IPS-18c (cell line): Measurements from ENCODE around the gene SPIRE2.
"Not testable (repeated sequence)": the region's sequence is repeated elsewhere in the genome, so short reads cannot be mapped to it uniquely, and the experiment has no call there.

ENCODE experiments used
- H3K4me3 ChIP-seq: 2 replicates; pipeline ENCODE4 v1.7.0; 2013; ENCODE audit warnings: low read depth, mild to moderate bottlenecking, low read length, moderate library complexity; ENCODE audit not compliant: insufficient read depth
- H3K9me3 ChIP-seq: one replicate; pipeline ENCODE4 v1.6.1; 2013; ENCODE audit warnings: mild to moderate bottlenecking, low read length, moderate library complexity; ENCODE audit not compliant: control insufficient read depth, insufficient read depth

Gene SPIRE2, protein sequence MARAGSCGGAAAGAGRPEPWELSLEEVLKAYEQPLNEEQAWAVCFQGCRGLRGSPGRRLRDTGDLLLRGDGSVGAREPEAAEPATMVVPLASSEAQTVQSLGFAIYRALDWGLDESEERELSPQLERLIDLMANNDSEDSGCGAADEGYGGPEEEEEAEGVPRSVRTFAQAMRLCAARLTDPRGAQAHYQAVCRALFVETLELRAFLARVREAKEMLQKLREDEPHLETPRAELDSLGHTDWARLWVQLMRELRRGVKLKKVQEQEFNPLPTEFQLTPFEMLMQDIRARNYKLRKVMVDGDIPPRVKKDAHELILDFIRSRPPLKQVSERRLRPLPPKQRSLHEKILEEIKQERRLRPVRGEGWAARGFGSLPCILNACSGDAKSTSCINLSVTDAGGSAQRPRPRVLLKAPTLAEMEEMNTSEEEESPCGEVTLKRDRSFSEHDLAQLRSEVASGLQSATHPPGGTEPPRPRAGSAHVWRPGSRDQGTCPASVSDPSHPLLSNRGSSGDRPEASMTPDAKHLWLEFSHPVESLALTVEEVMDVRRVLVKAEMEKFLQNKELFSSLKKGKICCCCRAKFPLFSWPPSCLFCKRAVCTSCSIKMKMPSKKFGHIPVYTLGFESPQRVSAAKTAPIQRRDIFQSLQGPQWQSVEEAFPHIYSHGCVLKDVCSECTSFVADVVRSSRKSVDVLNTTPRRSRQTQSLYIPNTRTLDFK

DNA sequence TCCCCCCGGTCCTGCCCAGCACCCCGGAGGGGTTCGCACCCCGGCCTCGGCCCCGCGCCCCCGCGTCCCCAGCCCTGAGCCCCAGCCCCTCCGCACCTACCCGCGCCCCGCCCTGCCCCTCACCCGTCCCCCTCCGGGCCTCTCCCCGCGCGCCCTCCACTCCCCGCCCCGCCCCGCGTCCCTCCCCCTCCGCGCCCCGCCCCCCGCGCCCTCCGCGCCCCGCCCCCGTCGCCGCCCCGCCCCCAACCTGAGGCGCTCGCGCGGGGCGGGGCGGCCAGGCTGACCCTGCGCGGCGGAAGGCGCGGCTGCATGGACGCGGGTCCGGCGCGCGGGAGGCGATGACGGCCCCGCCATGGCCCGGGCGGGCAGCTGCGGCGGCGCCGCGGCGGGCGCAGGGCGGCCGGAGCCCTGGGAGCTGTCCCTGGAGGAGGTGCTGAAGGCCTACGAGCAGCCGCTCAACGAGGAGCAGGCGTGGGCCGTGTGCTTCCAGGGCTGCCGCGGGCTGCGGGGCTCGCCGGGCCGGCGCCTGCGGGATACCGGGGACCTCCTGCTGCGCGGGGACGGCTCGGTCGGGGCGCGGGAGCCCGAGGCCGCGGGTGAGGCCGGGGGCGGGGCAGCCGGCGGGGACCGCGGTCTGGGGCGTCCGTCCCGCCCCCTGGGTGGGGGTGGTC lies at the start of gene SPIRE2:
SPIRE2 (plus strand) TSS at position 277 of the 671 bp plus-strand sequence; CDS start at position 353, 76 bp downstream.
- Histone ChIP-seq H3K9me3 (no peaks in the 10 kb centered on the region), H3K4me3 (peak within 1 kb of the TSS; percentile 77)

DNA sequence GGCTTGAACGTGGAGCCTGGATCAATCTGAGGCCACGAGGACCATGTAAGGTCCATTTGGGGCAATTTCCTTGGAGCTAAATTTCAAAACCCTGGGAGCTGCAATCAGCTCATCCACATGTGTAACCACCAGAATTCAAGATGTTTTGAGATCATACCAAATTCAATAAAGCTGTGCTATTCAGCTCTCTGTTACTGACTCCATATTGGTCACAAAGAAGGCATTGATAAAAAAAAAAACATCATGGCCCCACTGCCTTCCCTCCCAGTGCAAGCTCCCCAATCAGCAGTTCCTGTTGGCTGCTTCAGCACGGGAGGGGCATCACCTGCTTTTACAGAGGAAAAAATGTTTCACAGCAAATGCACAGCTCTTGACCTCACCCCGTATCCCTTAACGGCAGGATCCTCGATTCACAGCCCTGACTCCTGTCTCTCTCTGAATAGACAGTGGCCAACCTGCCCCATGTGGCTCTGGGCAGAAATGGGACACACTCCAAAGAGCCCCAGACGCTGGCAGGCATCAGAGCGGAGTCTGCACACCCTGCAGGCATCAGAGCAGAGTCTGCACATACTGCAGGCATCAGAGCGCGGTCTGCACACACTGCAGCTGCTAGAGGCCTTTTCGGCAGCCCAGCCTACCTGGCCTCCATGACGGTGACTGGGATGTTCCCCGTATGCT lies 48.9 kb upstream of the SPIRE2 start:
- Histone ChIP-seq H3K9me3 (no peaks in the 10 kb centered on the region), H3K4me3 (no peak overlapping the region)

- Histone ChIP-seq H3K4me3 (no peak overlapping the region), H3K9me3 (no peaks in the 10 kb centered on the region)
Measured at GRCh38 chr16:89779909-89780305, 48.4 kb upstream of the SPIRE2 start.

GRCh38 chr16:89782489-89782888 lies 45.8 kb upstream of the SPIRE2 start:
- Histone ChIP-seq H3K9me3 (no peaks in the 10 kb centered on the region), H3K4me3 (no peak overlapping the region)

DNA sequence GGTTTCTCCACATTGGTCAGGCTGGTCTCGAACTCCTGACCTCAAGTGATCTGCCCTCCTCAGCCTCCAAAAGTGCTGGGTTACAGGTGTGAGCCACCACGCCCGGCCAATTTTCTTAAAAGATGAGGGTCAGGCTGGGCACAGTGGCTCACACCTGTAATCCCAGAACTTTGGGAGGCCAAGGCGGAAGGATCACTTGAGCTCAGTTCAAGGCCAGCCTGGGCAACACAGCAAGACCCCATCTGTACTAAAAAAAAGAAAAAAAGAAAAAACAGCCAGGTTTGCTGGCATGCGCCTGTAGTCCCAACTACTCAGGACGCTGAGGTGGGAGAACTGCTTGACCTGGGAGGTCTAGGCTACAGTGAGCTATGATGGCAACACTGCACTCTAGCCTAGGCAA lies 44.3 kb upstream of the SPIRE2 start:
- not testable (repeated sequence) for H3K4me3 ChIP-seq, H3K9me3 ChIP-seq

DNA sequence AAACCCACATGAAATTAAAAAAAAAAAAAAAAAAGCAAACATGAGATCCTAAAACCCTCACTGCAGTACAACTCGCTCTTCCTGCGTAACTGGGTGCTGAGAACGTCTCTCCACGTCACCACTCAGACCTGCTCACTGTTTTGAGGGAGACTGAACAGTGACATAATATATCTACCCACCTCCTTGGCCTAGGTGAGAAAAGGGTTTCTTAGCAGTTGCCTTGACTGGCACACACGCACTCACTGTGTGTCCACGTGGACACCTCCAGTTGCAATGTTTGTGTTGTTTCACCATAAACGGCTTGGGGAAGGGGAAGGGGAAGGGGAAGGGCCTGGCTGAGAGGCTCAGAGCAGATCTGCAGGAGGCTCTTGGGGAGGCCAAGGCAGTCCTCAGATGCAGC lies 43.9 kb upstream of the SPIRE2 start:
- H3K9me3 ChIP-seq, result no peaks in the 10 kb centered on the region
- H3K4me3 ChIP-seq, result no peak overlapping the region

GRCh38 chr16:89785523-89786155 lies 42.6 kb upstream of the SPIRE2 start:
- Histone ChIP-seq H3K9me3 (no peaks in the 10 kb centered on the region), H3K4me3 (no peak overlapping the region)

- H3K9me3 ChIP-seq, result no peaks in the 10 kb centered on the region
- no peak overlapping the region for H3K4me3 ChIP-seq
Measured at GRCh38 chr16:89786474-89787364, 41.6 kb upstream of the SPIRE2 start.

DNA sequence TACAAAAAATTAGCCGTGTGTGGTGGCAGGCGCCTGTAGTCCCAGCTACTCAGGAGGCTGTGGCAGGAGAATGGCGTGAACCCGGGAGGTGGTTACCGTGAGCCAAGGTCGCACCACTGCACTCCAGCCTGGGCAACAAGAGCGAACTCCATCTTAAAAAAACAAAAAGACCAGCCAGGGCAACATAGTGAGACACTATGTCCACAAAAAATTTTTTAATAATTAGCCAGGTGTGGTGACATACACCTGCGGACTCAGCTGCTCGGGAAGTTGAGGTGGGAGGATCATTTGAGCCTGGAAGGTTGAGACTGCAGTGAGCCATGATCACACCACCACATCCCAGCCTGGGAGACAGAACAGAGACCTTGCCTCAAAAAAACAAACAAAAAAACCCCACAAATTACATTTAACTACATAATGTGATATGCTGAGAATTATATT lies 40.9 kb upstream of the SPIRE2 start:
- Histone ChIP-seq H3K9me3 (no peaks in the 10 kb centered on the region), H3K4me3 (no peak overlapping the region)

DNA sequence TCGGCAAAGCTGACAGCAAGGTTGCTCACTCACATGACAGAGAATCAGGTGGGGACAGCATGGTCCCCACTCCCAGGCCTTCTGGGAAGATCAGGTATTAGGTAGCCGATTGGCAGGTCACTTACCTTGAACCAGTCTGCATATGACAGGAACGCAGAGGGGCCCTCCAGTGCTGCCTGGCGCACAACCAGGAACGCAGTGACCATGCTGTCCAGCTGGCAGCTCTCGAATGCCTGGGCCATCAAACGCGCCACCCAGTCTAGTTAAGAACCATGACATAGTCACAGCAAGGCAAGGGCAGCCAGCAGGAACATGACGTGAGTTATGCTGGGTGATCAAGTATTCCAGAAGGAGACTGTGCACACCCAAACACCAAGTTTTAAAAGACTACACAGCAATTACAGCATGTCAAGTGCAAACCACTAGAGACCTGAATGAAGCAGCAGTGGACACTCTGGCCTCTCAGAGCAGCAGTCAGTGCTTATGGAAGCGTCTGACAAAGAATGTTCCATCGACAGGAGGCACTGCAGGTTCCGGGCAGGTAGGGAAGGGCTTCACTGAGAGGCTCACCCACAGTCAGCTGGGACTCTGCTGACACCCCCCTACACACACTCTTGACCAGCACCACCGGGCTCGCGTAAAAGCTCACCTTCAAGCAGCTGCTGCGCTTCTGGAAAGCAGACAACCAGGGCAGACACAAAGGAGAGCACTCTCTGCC lies 36.8 kb upstream of the SPIRE2 start:
- Histone ChIP-seq H3K4me3 (no peak overlapping the region), H3K9me3 (no peaks in the 10 kb centered on the region)

DNA sequence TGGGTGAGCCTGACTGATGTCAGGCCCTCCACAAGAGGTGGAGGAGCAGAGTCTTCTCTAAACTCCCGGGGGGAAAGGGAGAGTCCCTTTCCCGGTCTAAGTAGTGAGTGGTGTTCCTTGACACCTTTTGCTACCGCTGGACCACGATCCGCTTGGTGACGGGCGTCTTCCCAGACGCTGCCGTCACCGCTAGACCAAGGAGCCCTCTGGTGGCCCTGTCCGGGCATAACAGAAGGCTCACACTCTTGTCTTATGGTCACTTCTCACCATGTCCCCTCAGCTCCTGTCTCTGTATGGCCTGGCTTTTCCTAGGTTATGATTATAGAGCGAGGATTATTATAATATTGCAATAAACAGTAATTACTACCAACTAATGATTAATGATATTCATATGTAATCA lies 35.2 kb upstream of the SPIRE2 start:
- H3K4me3 ChIP-seq, H3K9me3 ChIP-seq: not testable (repeated sequence)

DNA sequence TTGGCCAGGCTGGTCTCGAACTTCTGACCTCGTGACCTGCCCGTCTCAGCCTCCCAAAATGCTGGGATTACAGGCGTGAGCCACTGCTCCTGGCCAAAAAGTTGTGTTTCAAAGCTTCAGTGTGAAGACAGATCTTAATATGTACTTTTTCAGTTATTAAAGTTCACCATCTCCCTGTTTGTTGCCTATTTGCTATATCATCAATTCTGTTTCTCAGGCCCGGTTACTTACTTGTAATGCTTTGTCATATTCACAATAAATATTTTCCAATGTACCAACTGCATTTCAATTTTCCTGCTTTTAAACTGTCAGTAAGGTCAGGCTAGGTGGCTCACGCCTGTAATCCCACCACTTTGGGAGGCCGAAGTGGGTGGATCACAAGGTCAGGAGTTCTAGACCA lies 34.3 kb upstream of the SPIRE2 start:
- H3K4me3 ChIP-seq, result no peak overlapping the region
- H3K9me3 ChIP-seq, result no peaks in the 10 kb centered on the region

DNA sequence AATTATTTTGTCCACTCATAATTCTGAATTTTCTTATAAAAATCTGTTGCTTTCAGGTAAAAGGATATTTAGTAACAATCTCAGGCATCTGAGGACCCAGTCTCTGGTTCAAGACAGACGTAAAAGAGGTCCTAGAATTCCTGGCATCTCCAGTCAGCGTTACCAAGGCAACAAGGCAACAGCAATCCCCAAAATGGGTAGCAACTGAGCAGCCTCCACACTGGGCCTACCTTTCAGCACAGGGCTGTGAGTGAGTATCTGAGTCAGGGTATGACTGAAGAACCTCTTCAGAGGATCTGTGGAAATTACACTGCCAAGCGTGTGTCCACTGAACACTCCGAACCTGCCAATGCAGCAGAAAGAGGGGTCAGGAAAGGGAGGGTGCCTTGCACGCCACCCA lies 32.6 kb upstream of the SPIRE2 start:
- H3K9me3 ChIP-seq, result no peaks in the 10 kb centered on the region

DNA sequence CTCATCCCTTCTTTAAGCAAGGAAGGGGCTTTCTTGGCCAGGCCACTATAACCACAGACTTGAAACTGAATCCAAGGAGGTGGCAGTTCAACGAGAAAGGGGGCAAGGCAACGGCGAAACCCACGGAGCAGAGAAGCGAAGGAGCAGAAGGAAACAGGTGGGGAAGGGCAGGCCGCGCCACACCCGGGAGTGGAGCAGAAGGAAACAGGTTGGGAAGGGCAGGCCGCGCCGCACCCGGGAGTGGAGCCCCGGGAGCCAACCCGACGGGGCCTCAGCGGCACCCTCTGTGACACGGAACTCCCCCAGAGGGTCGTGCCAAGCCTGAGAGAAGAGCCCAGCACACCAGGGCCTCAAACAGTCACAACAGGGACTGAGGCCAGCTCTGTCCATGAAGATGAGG lies 32.2 kb upstream of the SPIRE2 start:
- H3K9me3 ChIP-seq, result no peaks in the 10 kb centered on the region
- H3K4me3 ChIP-seq, result no peak overlapping the region

More for the DNA sequence above, 32.6 kb upstream of the SPIRE2 start:
- H3K4me3 ChIP-seq, result no peak overlapping the region

GRCh38 chr16:89798126-89798525 lies 30.1 kb upstream of the SPIRE2 start:
- no peaks in the 10 kb centered on the region for H3K9me3 ChIP-seq
- no peak overlapping the region for H3K4me3 ChIP-seq
